IMR-90 (cell line): ENCODE measurements around the gene TNFRSF4. TPM values are rescaled to one million over a fixed set of nuclear protein-coding genes. Genes with fewer than 3 reads are reported as not detected.

Experiments used
- ATAC-seq: fragments of 200-7000 bp; cut with Tn5 transposase; 2 replicates; pipeline ENCODE4 v1.9.1; 2020; ENCODE audit warnings: low read depth, mild to moderate bottlenecking, moderate library complexity
- BruUV-seq: library from RNA; stranded (reverse); fragments of 400-500 nt; replicated peaks from 2 replicates; lab custom pipeline; 2021; lab: Mats Ljungman, UMichigan
- CTCF ChIA-PET: fragments of 300-600 bp; formaldehyde crosslinking; extraction: SDS; loops from one replicate; lab custom pipeline; 2021; ENCODE audit warnings: antibody characterized with exemption; lab: Yijun Ruan, JAX
- POLR2A ChIA-PET: fragments of 300-600 bp; sonication (Branson Sonifier 250); formaldehyde crosslinking; loops from one replicate; lab custom pipeline; 2022; ENCODE audit warnings: antibody characterized with exemption; ENCODE audit not compliant: unreplicated experiment; lab: Charles Lee
- DNase-seq: peaks from one replicate; pipeline ENCODE4 v3.0.0; 2013
- H2AFZ ChIP-seq: replicated peaks from 2 replicates; pipeline ENCODE3; 2013; ENCODE audit warnings: low read length, mild to moderate bottlenecking; ENCODE audit not compliant: poor library complexity
- H2AK5ac ChIP-seq: 2 replicates; pipeline ENCODE4 v1.6.1; 2013; ENCODE audit warnings: low read depth, low read length, inconsistent platforms
- H2AK9ac ChIP-seq: replicated peaks from 2 replicates; pipeline ENCODE3; 2013; ENCODE audit warnings: mild to moderate bottlenecking, low read depth, low read length, moderate library complexity; ENCODE audit not compliant: poor library complexity
- H2BK120ac ChIP-seq: 2 replicates; pipeline ENCODE4 v1.6.1; 2013; ENCODE audit warnings: low read depth, low read length, inconsistent platforms
- H2BK15ac ChIP-seq: 3 replicates; pipeline ENCODE4 v1.6.1; 2013; ENCODE audit warnings: low read depth, low read length, inconsistent platforms
- H2BK20ac ChIP-seq: 2 replicates; pipeline ENCODE4 v1.6.1; 2013; ENCODE audit warnings: low read depth, mild to moderate bottlenecking, inconsistent platforms, low read length, moderate library complexity
- H2BK5ac ChIP-seq: 2 replicates; pipeline ENCODE4 v1.6.1; 2013; ENCODE audit warnings: mild to moderate bottlenecking, low read depth, low read length, inconsistent platforms; ENCODE audit not compliant: poor library complexity, severe bottlenecking
- H3K14ac ChIP-seq: replicated peaks from 2 replicates; pipeline ENCODE4 v1.6.1; 2013; ENCODE audit warnings: low read depth, low read length, inconsistent platforms
- H3K18ac ChIP-seq: 2 replicates; pipeline ENCODE4 v1.6.1; 2013; ENCODE audit warnings: low read depth, low read length, control low read depth
- H3K23ac ChIP-seq: 2 replicates; pipeline ENCODE4 v1.6.1; 2013; ENCODE audit warnings: low read depth, low read length, inconsistent platforms
- H3K27ac ChIP-seq: 2 replicates; pipeline ENCODE4 v1.5.1; 2013; ENCODE audit warnings: mild to moderate bottlenecking, control low read depth, low read length; ENCODE audit not compliant: insufficient read depth
- H3K27me3 ChIP-seq: 2 replicates; pipeline ENCODE4 v1.6.1; 2013; ENCODE audit warnings: low read length; ENCODE audit not compliant: control insufficient read depth, insufficient read depth
- H3K36me3 ChIP-seq: 2 replicates; pipeline ENCODE4 v1.6.1; 2013; ENCODE audit warnings: low read length, mixed read lengths; ENCODE audit not compliant: control insufficient read depth, insufficient read depth
- H3K4ac ChIP-seq: 2 replicates; pipeline ENCODE4 v1.6.1; 2013; ENCODE audit warnings: low read depth, low read length, inconsistent platforms
- H3K4me1 ChIP-seq: 2 replicates; pipeline ENCODE4 v1.6.1; 2013; ENCODE audit warnings: low read length, mixed read lengths; ENCODE audit not compliant: control insufficient read depth, insufficient read depth
- H3K4me2 ChIP-seq: 2 replicates; pipeline ENCODE4 v1.6.1; 2013; ENCODE audit warnings: low read depth, mild to moderate bottlenecking, control low read depth, low read length, moderate library complexity
- H3K4me3 ChIP-seq: 2 replicates; pipeline ENCODE4 v1.5.1; 2013; ENCODE audit warnings: low read depth, mild to moderate bottlenecking, control low read depth, low read length, moderate library complexity; ENCODE audit not compliant: insufficient read depth
- H3K56ac ChIP-seq: 2 replicates; pipeline ENCODE4 v1.6.1; 2013; ENCODE audit warnings: low read length, inconsistent platforms; ENCODE audit not compliant: insufficient read depth; ENCODE audit errors: extremely low read depth
- H3K79me1 ChIP-seq, 2 experiments: 2 replicates each; pipeline ENCODE4 v1.6.1; 2013; ENCODE audit warnings: low read length in 2 of 2, inconsistent platforms in 1 of 2, low read depth in 1 of 2
- H3K9ac ChIP-seq: 2 replicates; pipeline ENCODE4 v1.6.1; 2013; ENCODE audit warnings: low read depth, low read length, control low read depth
- H3K9me1 ChIP-seq: 2 replicates; pipeline ENCODE4 v1.6.1; 2013; ENCODE audit warnings: low read length, inconsistent platforms; ENCODE audit not compliant: insufficient read depth
- H3K9me3 ChIP-seq: 2 replicates; pipeline ENCODE4 v1.6.1; 2013; ENCODE audit warnings: low read length; ENCODE audit not compliant: control insufficient read depth, insufficient read depth
- H4K20me1 ChIP-seq: 2 replicates; pipeline ENCODE4 v1.6.1; 2013; ENCODE audit warnings: low read length, inconsistent platforms; ENCODE audit not compliant: insufficient read depth
- H4K5ac ChIP-seq: 2 replicates; pipeline ENCODE4 v1.6.1; 2013; ENCODE audit warnings: mild to moderate bottlenecking, low read depth, low read length, control low read depth
- H4K8ac ChIP-seq, 2 experiments: 2 replicates each; pipeline ENCODE4 v1.6.1; 2013; ENCODE audit warnings: low read depth in 2 of 2, low read length in 2 of 2, control low read depth in 1 of 2, inconsistent platforms in 1 of 2
- H4K91ac ChIP-seq: 2 replicates; pipeline ENCODE4 v1.6.1; 2013; ENCODE audit warnings: low read depth, low read length, inconsistent platforms; ENCODE audit not compliant: insufficient read depth
- BHLHE40 ChIP-seq: fragments of 150-350 bp; IDR thresholded peaks from 2 replicates; pipeline ENCODE4 v1.6.1; 2016; ENCODE audit warnings: mild to moderate bottlenecking, low read depth, low read length
- CEBPB ChIP-seq: IDR thresholded peaks from 2 replicates; pipeline ENCODE4 v1.6.1; 2012; ENCODE audit warnings: low read depth, low read length, improper control_type of control experiment
- ELK1 ChIP-seq: fragments of 150-350 bp; IDR thresholded peaks from 2 replicates; pipeline ENCODE4 v1.6.1; 2016; ENCODE audit warnings: low read depth, mild to moderate bottlenecking, low read length, moderate library complexity, borderline replicate concordance
- FOS ChIP-seq: fragments of 150-350 bp; IDR thresholded peaks from 2 replicates; pipeline ENCODE4 v1.6.1; 2016; ENCODE audit warnings: low read depth, low read length
- MAFK ChIP-seq: IDR thresholded peaks from 2 replicates; pipeline ENCODE4 v1.6.1; 2012; ENCODE audit warnings: low read depth, low read length, improper control_type of control experiment
- MAZ ChIP-seq: IDR thresholded peaks from 2 replicates; pipeline ENCODE4 v1.6.1; 2012; ENCODE audit warnings: low read depth, mild to moderate bottlenecking, low read length, improper control_type of control experiment, moderate library complexity, borderline replicate concordance
- MXI1 ChIP-seq: IDR thresholded peaks from 2 replicates; pipeline ENCODE4 v1.6.1; 2012; ENCODE audit warnings: low read depth, mild to moderate bottlenecking, low read length, moderate library complexity, borderline replicate concordance
- NFE2L2 ChIP-seq: fragments of 150-350 bp; IDR thresholded peaks from 2 replicates; pipeline ENCODE4 v1.6.1; 2016; ENCODE audit warnings: low read depth, mild to moderate bottlenecking, low read length
- POLR2A ChIP-seq: IDR thresholded peaks from 2 replicates; pipeline ENCODE4 v1.6.1; 2012; ENCODE audit warnings: mild to moderate bottlenecking, low read depth, low read length
- SMC3 ChIP-seq: fragments of 150-350 bp; IDR thresholded peaks from 2 replicates; pipeline ENCODE4 v1.6.1; 2016; ENCODE audit warnings: low read depth, mild to moderate bottlenecking, antibody characterized with exemption, low read length, moderate library complexity
- WGBS, 2 experiments: methylation state at CpG; one replicate each; pipeline versions ENCODE4 v1.1.5 to v1.1.7; 2013; ENCODE audit warnings: missing lambda C conversion rate in 2 of 2; ENCODE audit not compliant: insufficient read length in 1 of 2; ENCODE audit errors: extremely low coverage in 2 of 2; 5-methylcytosine and 5-hydroxymethylcytosine counted together
- dilution Hi-C: fragments of 300-500 bp; cut with HindIII; formaldehyde crosslinking; loops from one replicate; pipeline ENCODE4 v1.14.3; 2018; ENCODE audit warnings: low sequenced_read_pairs; ENCODE audit not compliant: unreplicated experiment
- in situ Hi-C: fragments of 300-500 bp; cut with MboI; formaldehyde crosslinking; loops from 3 replicates; pipeline ENCODE4 v1.14.3; 2019; ENCODE audit warnings: low sequenced_read_pairs, inconsistent platforms, mixed read lengths
- intact Hi-C: fragments of 100-400 bp; cut with micrococcal nuclease; formaldehyde crosslinking; loops from 2 replicates; pipeline ENCODE4 v1.10.0; 2022
- polyA plus RNA-seq, 3 experiments: library from polyadenylated mRNA; depleted of rRNA; stranded (reverse); fragments of >200 nt; gene quantifications; 2 replicates each; pipeline ENCODE4 v1.2.3, GENCODE V29; 2012; ENCODE audit warnings: low replicate concordance in 1 of 3
- total RNA-seq: library from RNA; depleted of rRNA; stranded (reverse); fragments of >200 nt; gene quantifications from 2 replicates; pipeline ENCODE4 v1.2.3, GENCODE V29; 2012

Gene TNFRSF4
- total and polyA plus RNA-seq, 2 of the 4 experiments (the other 2 are of a cell fraction), result 0.15 TPM; not detected in 1

- Histone ChIP-seq H3K9me1 (no peaks in the 10 kb centered on the region), H3K14ac (no peak overlapping the region), H4K91ac (no peak overlapping the region), H4K20me1 (no peaks in the 10 kb centered on the region), H3K56ac (no peak overlapping the region), H2AFZ (no peak overlapping the region), H2BK20ac (no peak overlapping the region), H3K9me3 (no peaks in the 10 kb centered on the region), H3K4me1 (no peaks in the 10 kb centered on the region), H2AK9ac (no peak overlapping the region), H3K36me3 (no peaks in the 10 kb centered on the region), H4K5ac (no peak overlapping the region), H2BK120ac (no peak overlapping the region), H3K23ac (no peak overlapping the region), H2BK5ac (no peak overlapping the region), H3K4me3 (no peak overlapping the region), H3K18ac (no peak overlapping the region), H3K4me2 (no peak overlapping the region), H2AK5ac (no peak overlapping the region), H4K8ac (no peak overlapping the region), H3K27ac (no peak overlapping the region), H3K4ac (no peak overlapping the region), H2BK15ac (no peak overlapping the region), H3K79me1 (no peaks in the 10 kb centered on the region), H3K9ac (no peak overlapping the region), H3K27me3 (peaks cover 11% of the 10 kb centered on the region)
- ChIA-PET CTCF (no interaction called here), POLR2A (no interaction called here)
- intact Hi-C loops, result no loop called here
- no peak for DNase-seq
- dilution Hi-C loops, result no loop called here
- WGBS, 2 experiments, result 83% methylated on average over 11 of the region's 21 CpGs; no CpG with 5 or more reads in 1 of the 2 experiments
- TF ChIP-seq MXI1 (no peak), SMC3 (no peak), FOS (no peak), NFE2L2 (no peak), MAZ (no peak), POLR2A (no peak), CEBPB (no peak), BHLHE40 (no peak), MAFK (no peak), ELK1 (no peak)
- BruUV-seq, result no TSS peak
- in situ Hi-C loops, result no loop called here
- no peak for ATAC-seq
Measured at GRCh38 chr1:1181938-1182410, 32.0 kb downstream of the TNFRSF4 start.
